DND-41 (cell line): ENCODE data around the gene SCLY.

Experiments used
- ATAC-seq: fragments of 200-7000 bp; cut with Tn5 transposase; 3 replicates; pipeline ENCODE4 v1.9.1; 2021; ENCODE audit warnings: low read depth; ENCODE audit not compliant: insufficient read depth
- DNase-seq: peaks from one replicate; pipeline ENCODE4 v3.0.0-alpha.2; 2020
- H2AFZ ChIP-seq: 2 replicates; pipeline ENCODE4 v1.6.0; 2012; ENCODE audit warnings: low read depth, low read length
- H3K27ac ChIP-seq: 2 replicates; pipeline ENCODE4 v1.5.1; 2012; ENCODE audit warnings: low read length, inconsistent platforms
- H3K27me3 ChIP-seq: fragments of 200-600 bp; sonication (generic); 2 replicates; pipeline ENCODE4 v1.6.0; 2012; ENCODE audit warnings: low read length, mild to moderate bottlenecking, inconsistent platforms; ENCODE audit not compliant: insufficient read depth, poor library complexity
- H3K36me3 ChIP-seq: 2 replicates; pipeline ENCODE4 v1.5.1; 2012; ENCODE audit warnings: low read length, inconsistent platforms; ENCODE audit not compliant: insufficient read depth
- H3K4me1 ChIP-seq: 2 replicates; pipeline ENCODE4 v1.5.1; 2012; ENCODE audit warnings: mild to moderate bottlenecking, low read length; ENCODE audit not compliant: insufficient read depth
- H3K4me2 ChIP-seq: 2 replicates; pipeline ENCODE4 v1.6.0; 2012; ENCODE audit warnings: mild to moderate bottlenecking, moderate library complexity, low read length, inconsistent platforms; ENCODE audit not compliant: insufficient read depth
- H3K4me3 ChIP-seq, 2 experiments: fragments of 200-600 bp in 1 of 2; shearing (Covaris generic) in 1 of 2; 2 replicates each; pipeline ENCODE4 v1.5.1; 2012 to 2016; ENCODE audit warnings: inconsistent platforms in 2 of 2, low read length in 2 of 2, mild to moderate bottlenecking in 2 of 2, low read depth in 1 of 2, moderate library complexity in 1 of 2
- H3K79me2 ChIP-seq: 2 replicates; pipeline ENCODE4 v1.6.0; 2012; ENCODE audit warnings: low read length, inconsistent platforms; ENCODE audit not compliant: insufficient read depth
- H3K9ac ChIP-seq: 2 replicates; pipeline ENCODE4 v1.6.0; 2012; ENCODE audit warnings: low read depth, mild to moderate bottlenecking, inconsistent platforms, low read length, moderate library complexity
- H3K9me3 ChIP-seq: 2 replicates; pipeline ENCODE4 v1.5.1; 2012; ENCODE audit warnings: low read length, moderate library complexity, mild to moderate bottlenecking, inconsistent platforms; ENCODE audit not compliant: insufficient read depth, severe bottlenecking
- H4K20me1 ChIP-seq: 2 replicates; pipeline ENCODE4 v1.6.0; 2012; ENCODE audit warnings: low read length; ENCODE audit not compliant: insufficient read depth
- CTCF ChIP-seq: IDR thresholded peaks from 2 replicates; pipeline ENCODE4 v1.5.1; 2012; ENCODE audit warnings: borderline replicate concordance, low read length, moderate library complexity, mild to moderate bottlenecking; ENCODE audit not compliant: poor library complexity, severe bottlenecking; ENCODE audit errors: extremely low read depth
- EZH2 ChIP-seq: IDR thresholded peaks from 3 replicates; pipeline ENCODE4 v1.6.1; 2012; ENCODE audit warnings: borderline replicate concordance, low read depth, mild to moderate bottlenecking, moderate library complexity, low read length, inconsistent platforms; ENCODE audit not compliant: severe bottlenecking

The SCLY gene

GRCh38 chr2:238029853-238030252 is 30.9 kb upstream of the SCLY start:
- Histone ChIP-seq H3K27ac (no peak overlapping the region), H3K9me3 (no peaks in the 10 kb centered on the region), H2AFZ (no peak overlapping the region), H3K4me1 (no peaks in the 10 kb centered on the region), H3K9ac (no peak overlapping the region), H3K79me2 (no peaks in the 10 kb centered on the region), H3K4me2 (no peak overlapping the region), H3K27me3 (no peaks in the 10 kb centered on the region), H3K4me3 (no peak overlapping the region), H4K20me1 (no peaks in the 10 kb centered on the region), H3K36me3 (peaks cover 31% of the 10 kb centered on the region)
- DNase-seq (no peak), ATAC-seq (no peak)
- no peak for TF ChIP-seq CTCF
- TF ChIP-seq EZH2 = no peak

- ATAC-seq (no peak), DNase-seq (no peak)
- no peak for TF ChIP-seq EZH2
- TF ChIP-seq CTCF = no peak
- H3K4me2 ChIP-seq = no peak overlapping the region
- H3K27ac ChIP-seq = no peak overlapping the region
- no peaks in the 10 kb centered on the region for H4K20me1 ChIP-seq
- H3K27me3 ChIP-seq = no peaks in the 10 kb centered on the region
- H3K4me1 ChIP-seq = no peaks in the 10 kb centered on the region
- H3K4me3 ChIP-seq = no peak overlapping the region
- no peaks in the 10 kb centered on the region for H3K9me3 ChIP-seq
- H2AFZ ChIP-seq = no peak overlapping the region
- H3K9ac ChIP-seq = no peak overlapping the region
- peaks cover 33% of the 10 kb centered on the region for H3K36me3 ChIP-seq
- no peaks in the 10 kb centered on the region for H3K79me2 ChIP-seq
Observed at GRCh38 chr2:238030422-238031155, 30.2 kb upstream of the SCLY start.

GRCh38 chr2:238031751-238032150 is 29.1 kb upstream of the SCLY start:
- no peaks in the 10 kb centered on the region for H4K20me1 ChIP-seq
- H3K9ac ChIP-seq = no peak overlapping the region
- H3K27me3 ChIP-seq = no peaks in the 10 kb centered on the region
- H3K4me1 ChIP-seq = no peaks in the 10 kb centered on the region
- H3K36me3 ChIP-seq = peaks cover 32% of the 10 kb centered on the region
- H3K9me3 ChIP-seq = no peaks in the 10 kb centered on the region
- DNase-seq (no peak), ATAC-seq (no peak)
- TF ChIP-seq EZH2 = no peak
- no peak for TF ChIP-seq CTCF
- H2AFZ ChIP-seq = no peak overlapping the region
- H3K4me2 ChIP-seq = no peak overlapping the region
- H3K4me3 ChIP-seq = no peak overlapping the region
- H3K79me2 ChIP-seq = no peaks in the 10 kb centered on the region
- H3K27ac ChIP-seq = no peak overlapping the region
